GM19324 (cell line): ENCODE data around the gene BANP.
"Not testable (repeated sequence)": the region's sequence is repeated elsewhere in the genome, so short reads cannot be mapped to it uniquely, and the experiment has no call there.

Experiments used
- ATAC-seq: cut with Tn5 transposase; IDR thresholded peaks from one replicate; pipeline ENCODE4 v1.9.1; 2021; ENCODE audit warnings: mild to moderate bottlenecking, moderate library complexity; ENCODE audit not compliant: unreplicated experiment, low FRiP score

Gene BANP

DNA sequence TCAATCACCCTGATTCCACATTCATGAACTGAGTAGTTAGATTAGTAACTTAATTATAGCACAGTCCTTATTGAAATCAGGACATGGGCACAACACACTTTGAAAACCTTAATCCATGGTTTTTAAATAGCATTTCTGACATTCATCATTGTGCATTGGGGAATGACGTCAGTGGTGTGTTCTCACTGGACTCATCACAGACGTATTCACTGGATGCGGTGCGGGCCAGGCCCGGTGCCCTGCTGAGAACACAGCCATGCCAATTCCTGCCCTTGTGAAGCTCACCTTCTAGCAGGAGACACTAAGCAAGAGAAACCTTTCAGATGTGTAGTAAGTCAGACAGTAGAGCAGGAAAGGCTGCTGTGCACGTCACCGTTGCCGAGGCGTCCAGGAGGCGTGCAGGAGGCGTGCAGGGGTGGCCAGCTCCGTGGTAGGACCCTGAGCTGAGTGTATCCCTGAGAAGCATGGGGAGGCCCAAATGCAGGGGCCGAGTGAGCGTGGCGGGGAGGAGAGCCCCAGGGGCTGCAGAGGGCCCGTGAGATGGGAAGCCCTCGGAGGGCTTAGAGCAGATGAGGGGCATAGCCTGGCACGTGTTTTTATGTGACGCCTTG lies 12.9 kb downstream of the BANP start:
- no peak for ATAC-seq

- no peak for ATAC-seq
Observed at GRCh38 chr16:87965417-87965816, 14.2 kb downstream of the BANP start.

GRCh38 chr16:87966064-87966645 lies 14.9 kb downstream of the BANP start:
- no peak for ATAC-seq

DNA sequence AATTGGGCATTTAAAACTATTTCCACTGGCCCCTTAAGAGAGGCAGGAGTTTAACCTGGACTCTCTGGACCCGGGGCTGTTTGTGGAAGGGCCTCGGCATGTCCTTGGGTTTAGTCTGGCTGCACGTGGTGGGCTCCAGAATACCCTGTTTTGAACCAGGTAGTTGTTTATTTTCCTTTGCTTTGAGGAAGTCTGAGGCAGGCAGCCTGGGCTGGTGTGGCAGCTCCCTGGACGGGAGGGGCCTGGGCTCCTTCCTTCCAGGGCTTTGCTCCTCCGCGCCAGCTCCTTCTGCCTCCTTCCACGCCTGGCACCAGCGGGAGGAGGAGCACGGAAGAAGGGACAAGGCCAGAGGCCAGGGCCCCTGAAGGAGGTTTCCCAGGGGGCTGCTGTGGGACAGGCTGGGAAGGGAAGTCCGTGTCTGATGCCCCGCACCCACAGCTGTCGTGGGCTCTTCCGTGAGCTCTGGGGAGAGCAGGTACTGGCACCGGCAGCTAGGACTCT lies 15.5 kb downstream of the BANP start:
- ATAC-seq: no peak

DNA sequence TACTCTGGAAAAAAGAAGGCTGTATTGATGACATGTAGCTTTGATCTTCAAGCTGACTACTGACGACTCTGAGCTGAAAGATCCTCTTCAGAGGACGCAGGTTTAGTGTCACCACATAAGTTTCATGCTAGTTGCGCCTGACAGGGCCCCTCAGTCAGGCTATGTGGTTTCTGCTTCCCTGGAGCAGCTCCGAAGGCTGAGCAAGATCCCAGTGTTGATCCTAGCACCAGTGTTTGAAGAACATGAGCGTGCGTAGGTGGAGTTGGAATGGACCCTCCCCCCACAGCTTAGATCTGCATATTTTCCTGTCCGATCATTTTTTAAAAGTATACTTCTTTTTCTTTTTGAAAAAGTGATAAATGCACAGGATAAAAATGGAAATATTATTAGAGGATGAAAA lies 17.3 kb downstream of the BANP start:
- ATAC-seq: no peak

DNA sequence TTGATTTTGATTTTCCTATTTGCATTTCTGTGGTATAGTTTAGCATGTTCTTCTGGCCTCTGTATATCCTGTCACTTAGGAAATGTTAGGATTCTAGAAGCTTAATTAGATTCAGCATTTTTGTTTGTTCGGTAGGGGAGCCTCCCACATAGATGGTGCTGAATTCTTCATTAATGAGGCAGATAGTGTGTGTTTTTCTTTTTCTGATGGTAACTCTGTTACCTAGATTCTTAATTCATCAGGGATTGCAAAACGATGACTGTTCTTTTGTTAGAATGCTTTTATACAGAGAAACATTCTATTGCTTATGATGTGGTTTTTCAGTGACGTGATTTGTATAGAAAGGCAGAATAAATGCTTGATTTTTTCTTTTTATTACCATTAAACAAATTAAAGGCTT lies 19.0 kb downstream of the BANP start:
- no peak for ATAC-seq

GRCh38 chr16:87971933-87972332 lies 20.7 kb downstream of the BANP start:
- ATAC-seq: no peak

DNA sequence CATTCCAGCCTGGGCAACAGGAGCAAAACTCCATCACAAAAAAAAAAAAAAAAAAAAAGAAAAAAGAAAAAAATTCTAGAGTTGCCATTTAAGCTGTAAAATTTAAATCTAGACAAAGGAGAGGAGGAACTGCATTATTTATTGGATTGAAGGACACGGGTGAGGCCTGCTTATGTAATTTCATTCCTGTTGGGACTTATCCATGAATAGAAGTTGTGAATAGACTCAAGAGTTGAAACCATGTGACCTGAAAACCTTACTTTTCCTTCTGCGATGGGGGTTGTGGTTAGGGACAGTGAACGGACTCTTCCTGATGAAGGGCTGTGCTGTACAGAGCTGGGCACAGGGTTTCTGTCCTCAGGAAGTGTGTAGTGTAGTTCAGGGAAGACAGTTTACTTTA lies 22.5 kb downstream of the BANP start:
- no peak for ATAC-seq

GRCh38 chr16:87974178-87974577 lies 22.9 kb downstream of the BANP start:
- ATAC-seq: no peak

- ATAC-seq: no peak
Observed at GRCh38 chr16:87976665-87977064, 25.4 kb downstream of the BANP start.

GRCh38 chr16:87978127-87978526 lies 26.9 kb downstream of the BANP start:
- ATAC-seq: no peak

DNA sequence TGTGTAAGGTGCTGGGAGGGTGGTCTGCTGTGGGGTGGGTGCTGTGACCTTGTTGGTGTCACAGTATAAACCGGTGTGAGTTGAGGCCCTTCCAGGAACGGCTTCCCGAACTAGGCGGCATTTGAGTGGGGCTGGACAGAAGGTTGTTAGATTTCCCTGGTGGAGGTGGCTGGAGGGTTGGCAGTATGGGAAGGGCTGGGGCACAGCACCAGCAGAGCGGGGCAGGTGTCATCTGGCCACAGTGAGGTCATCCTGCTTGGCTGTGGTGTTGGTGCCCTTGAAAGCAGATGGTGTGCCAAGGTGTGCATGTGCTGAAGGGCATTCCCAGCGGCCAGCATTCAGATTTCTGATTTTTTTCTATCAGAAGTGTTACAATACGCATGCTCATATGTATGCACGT lies 28.1 kb downstream of the BANP start:
- no peak for ATAC-seq

- ATAC-seq: not testable (repeated sequence)
Observed at GRCh38 chr16:87979911-87980630, 28.8 kb downstream of the BANP start.

GRCh38 chr16:87981376-87981775 lies 30.1 kb downstream of the BANP start:
- ATAC-seq: not testable (repeated sequence)

DNA sequence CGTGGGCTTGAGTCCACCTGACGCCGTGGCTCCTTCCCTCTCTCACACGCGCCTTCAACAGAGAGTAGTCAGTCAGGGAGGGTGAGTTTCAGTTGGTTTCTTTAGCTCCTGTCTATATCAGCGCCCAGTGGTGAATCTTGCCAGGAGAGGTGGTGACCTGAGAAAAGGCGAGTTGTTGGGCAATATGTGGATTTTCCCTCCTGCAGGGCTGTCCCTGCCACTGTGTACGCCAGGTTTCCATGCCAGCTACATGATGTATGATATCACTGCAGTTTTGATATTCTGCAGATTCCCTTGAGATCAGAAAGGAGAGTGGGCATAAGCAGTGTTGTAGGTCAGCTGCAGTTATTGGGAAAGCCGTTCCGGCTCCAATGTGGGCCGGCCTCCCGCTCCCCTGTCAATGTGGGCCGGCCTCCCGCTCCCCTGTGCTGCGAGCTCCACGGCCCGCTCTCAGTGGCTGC lies 31.4 kb downstream of the BANP start:
- ATAC-seq: no peak

GRCh38 chr16:87983072-87983736 lies 32.0 kb downstream of the BANP start:
- not testable (repeated sequence) for ATAC-seq

DNA sequence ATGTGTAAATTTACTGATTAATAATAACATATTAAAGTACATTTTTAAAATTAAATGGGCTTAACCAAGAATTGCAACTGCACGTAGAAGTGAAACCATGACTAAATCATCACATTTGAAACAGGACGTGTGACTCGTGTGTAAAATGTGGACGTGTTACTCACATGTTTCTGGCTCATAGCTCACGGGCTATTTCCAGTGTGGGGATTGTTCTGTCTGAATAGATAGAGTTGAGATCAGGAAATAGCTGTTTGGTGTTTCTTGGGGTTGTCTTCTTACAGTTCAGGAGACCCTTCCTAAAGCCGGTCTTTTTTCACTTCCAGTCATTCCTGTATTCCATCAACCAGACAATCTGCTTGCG lies 32.5 kb downstream of the BANP start:
- ATAC-seq: not testable (repeated sequence)

GRCh38 chr16:87984180-87984579 lies 32.9 kb downstream of the BANP start:
- not testable (repeated sequence) for ATAC-seq

GRCh38 chr16:87984632-87985267 lies 33.5 kb downstream of the BANP start:
- ATAC-seq: no peak

DNA sequence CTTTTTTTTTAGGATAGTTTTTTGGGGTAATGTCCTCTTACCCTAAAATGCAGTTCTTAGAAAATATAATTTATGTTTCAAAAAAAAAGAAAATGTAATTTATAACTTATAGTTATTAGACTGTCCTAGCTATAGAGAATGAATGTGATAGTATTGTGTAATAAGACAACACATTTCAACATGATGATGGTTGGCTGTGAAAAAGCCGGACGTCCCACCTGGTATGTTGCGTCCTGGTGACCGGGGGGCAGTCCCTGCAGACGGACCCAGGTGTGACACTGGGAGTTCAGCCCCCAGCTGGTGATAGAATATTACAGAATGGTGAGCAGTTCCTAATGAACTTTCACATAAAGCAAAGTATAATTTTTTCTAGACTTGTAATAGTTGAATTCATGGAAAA lies 34.3 kb downstream of the BANP start:
- ATAC-seq: not testable (repeated sequence)
